GM11168 (cell line): ENCODE measurements around the gene ITPKC.
"Not testable (repeated sequence)": the region's sequence is repeated elsewhere in the genome, so short reads cannot be mapped to it uniquely, and the experiment has no call there.

Source experiments
- in situ Hi-C: fragments of 300-500 bp; cut with MboI; formaldehyde crosslinking; loops from one replicate; pipeline ENCODE4 v1.12.0; 2022; ENCODE audit warnings: low sequenced_read_pairs; ENCODE audit not compliant: unreplicated experiment

ITPKC gene

DNA sequence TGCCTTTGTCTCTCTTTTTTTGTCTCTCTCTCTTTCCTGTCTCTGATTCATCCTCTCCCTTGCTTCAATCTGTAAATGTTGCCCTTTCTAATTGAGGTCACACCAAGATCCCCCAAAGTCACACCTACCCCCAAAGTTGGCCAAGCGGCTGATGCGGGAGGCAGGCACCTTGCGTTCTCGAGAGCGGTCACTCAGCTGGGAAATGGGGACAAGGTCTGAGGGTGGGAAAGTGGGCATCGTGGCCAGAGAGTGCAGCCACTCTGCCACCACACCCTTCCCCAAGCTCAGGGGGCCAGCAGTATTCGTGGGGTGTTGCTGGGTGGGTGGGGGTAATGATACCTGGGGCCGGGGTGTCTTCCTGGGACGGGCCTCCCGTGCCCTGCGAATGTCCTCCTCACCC, 3.0 kb upstream of the ITPKC start:
- in situ Hi-C loops = no loop called here

DNA sequence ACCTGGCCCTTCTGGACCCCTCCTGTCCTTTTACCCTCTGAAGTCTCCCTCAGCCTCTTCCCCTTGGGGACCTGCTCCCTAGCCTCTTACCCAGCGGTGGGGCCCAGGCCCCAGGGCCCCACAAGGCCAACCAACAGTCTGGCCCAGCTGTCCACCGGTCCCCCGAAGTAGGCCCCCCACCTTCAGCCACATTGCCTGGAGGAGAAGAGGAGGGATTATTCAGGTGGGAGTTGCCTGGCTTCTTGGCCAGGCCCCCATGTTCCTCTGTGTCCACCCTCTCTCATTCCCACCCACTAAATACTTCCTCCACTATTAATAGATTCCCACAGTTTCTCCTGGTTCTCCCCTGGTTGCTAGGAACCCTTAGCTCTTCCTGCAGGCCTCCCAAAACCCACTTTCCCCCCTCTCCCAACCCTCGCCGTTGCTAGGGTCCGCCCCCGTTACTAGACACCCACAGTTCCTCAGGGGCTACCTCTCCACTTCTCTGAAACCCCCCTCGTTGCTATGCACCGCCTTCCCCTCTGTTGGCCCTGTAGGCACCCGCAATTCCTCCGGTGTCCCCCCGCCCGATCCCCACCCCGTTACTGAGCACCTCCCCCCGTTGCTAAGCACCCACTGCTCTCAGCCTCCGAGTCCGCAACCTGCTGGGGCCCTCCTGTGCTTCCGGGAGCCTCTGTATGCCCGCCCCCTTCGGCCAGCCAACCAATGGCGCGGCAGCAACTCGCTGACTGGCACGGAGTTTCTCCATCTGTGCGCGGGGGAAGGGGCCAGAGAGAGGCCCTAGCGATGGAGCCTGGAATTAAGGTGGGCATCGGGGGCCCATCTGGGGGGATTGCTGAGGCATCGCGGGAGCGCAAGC, 2.2 kb upstream of the ITPKC start:
- in situ Hi-C loops = no loop called here

DNA sequence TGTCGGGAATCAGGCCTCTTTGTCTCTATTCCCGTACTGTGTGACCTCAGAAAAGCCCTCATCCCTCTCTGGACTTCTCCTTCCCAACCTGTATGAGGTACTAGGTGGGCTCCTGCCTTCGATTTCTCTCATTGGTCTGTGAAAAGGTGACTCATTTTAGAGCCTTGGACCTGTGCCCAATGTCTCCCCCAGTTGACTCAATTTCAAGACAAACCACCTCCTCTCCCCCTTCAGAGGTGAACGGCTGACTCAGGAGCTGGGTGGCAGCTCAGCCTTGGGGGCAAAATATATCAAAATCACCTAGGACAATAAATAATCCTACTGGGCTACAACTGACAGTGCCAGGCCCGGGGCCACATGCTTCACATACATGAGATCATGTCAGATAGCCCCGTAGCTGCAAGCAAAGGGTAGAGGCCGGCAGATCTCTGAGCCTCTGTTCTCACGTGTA, 856 bp upstream of the ITPKC start:
- in situ Hi-C loops = no loop called here

DNA sequence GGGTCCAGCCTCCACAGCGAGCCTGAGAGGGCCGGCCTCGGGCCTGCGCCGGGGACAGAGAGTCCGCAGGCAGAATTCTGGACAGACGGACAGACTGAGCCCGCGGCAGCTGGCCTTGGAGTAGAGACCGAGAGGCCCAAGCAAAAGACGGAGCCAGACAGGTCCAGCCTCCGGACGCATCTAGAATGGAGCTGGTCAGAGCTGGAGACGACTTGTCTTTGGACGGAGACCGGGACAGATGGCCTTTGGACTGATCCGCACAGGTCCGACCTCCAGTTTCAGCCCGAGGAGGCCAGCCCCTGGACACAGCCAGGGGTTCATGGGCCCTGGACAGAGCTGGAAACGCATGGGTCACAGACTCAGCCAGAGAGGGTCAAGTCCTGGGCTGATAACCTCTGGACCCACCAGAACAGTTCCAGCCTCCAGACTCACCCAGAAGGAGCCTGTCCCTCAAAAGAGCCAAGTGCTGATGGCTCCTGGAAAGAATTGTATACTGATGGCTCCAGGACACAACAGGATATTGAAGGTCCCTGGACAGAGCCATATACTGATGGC, 490 bp downstream of the ITPKC start:
- in situ Hi-C loops = no loop called here

DNA sequence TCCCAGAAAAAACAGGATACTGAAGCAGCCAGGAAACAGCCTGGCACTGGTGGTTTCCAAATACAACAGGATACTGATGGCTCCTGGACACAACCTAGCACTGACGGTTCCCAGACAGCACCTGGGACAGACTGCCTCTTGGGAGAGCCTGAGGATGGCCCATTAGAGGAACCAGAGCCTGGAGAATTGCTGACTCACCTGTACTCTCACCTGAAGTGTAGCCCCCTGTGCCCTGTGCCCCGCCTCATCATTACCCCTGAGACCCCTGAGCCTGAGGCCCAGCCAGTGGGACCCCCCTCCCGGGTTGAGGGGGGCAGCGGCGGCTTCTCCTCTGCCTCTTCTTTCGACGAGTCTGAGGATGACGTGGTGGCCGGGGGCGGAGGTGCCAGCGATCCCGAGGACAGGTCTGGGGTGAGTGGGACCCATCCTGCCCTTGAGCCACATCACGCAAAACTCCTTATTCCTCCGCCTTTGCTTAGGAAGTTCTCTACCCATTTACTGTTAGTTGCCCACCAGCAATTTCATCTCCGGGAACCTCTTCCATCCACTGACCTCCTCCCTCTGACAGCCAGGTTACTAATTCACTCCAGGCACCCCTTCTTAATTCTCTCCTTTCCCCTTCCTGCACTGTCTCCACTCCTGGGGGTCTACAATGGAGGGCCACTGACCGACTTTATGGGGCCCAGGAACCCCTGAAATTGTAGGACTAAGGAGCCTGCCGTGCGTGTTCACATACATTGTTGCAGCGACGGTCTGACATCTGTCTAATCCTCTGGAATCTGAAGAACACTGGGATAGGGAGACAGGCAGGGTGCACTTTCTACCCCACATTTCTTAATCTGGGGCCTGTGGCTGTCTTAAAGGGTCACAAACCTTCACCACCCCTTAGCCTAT, 1.2 kb downstream of the ITPKC start:
- in situ Hi-C loops = no loop called here

DNA sequence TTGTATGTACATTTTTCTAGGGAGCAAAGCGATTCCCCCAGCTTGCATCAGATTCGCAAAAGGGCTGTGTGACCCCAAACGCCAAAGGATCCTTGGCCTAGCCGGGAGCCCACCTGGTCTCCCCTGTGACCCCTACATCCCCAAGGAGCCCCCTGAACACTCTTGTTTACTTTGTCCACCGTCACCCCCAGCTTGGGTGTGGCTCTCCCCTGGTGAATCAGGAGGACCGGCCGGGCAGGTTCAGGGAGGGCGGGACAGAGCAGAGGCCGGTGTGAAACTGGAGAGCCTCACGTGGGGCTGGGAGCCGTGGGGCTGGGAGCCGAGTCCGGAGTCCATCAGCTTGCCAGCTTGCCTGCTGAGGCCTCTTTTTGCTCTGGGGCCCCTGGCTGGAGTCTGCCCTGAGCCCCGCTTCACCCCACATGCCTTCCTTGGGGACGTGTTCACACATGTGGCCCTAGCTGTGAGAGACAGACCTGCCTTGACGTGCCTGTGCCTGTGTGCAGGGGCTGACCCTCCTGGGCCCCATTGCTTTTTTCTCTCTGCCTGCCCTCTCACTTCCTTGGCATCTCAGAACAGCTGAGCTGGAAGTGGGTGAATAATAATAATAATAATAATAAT, 2.0 kb downstream of the ITPKC start:
- in situ Hi-C loops = no loop called here

DNA sequence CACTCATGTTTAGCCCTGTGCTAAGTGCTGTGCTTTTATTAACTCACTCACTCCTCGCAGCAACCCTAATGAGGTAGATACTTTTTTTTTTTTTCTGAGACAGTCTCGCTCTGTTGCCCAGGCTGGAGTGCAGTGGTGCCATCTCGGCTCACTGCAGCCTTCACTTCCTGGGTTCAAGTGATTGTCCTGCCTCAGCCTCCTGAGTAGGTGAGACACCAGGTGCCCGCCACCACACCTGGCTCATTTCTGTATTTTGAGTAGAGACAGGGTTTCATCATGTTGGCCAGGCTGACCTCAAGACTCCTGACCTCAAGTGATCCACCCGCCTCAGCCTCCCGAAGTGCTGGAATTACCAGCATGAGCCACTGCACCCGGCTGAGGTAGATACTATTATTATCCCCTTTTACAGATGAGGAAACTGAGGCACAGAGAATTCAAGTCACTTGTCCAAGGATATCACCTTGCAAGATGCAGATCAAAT, 2.5 kb downstream of the ITPKC start:
- in situ Hi-C loops = no loop called here

DNA sequence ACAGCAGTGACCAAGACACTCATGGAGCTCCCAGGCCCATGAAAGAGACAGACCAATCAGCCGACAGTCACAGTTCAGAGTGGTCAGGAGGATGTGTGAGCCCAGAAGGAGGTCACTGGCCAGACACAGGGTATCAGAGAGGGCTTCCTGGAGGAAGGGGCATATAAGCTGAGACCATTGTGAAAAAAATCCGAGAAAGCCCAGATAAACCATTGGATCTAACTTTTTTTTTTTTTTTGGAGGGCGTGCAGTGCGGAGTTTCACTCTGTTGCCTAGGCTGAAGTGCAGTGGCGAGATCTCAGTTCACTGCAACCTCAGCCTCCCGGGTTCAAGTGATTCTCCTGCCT, 4.2 kb downstream of the ITPKC start:
- in situ Hi-C loops = no loop called here

DNA sequence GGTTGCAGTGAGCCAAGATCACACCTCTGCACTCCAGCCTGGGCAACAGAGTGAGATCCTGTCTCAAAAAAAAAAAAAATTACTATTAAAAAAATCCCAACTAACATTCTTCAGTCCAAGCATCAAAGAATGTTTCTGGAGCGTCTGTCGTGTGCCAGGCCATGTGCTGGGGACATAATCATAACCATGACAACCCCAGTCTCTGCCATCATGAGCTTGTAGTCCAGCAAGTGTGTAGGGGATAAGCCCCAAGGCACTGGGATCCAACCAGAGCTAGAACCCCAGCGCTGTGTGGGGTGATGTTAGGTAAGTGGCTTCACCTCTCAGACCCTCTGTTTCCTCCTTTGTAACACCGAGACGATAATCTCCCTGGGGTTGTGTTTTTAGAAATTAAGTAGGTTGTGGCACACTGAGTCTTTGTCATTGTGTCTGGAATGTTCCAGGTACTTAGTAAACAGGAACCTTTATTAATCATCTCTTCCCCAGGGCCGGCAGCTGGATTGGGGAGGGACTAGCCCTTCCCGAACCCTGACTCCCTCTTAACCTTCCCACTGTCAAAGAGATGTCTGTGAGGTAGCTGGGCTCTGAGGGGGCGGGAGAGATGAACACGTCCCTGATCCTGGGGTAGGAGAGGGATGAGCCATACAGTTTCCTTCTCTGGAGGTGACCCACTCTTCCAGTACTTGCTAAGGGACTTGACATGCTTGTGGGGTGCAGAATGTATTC, 5.2 kb downstream of the ITPKC start:
- in situ Hi-C loops = no loop called here

DNA sequence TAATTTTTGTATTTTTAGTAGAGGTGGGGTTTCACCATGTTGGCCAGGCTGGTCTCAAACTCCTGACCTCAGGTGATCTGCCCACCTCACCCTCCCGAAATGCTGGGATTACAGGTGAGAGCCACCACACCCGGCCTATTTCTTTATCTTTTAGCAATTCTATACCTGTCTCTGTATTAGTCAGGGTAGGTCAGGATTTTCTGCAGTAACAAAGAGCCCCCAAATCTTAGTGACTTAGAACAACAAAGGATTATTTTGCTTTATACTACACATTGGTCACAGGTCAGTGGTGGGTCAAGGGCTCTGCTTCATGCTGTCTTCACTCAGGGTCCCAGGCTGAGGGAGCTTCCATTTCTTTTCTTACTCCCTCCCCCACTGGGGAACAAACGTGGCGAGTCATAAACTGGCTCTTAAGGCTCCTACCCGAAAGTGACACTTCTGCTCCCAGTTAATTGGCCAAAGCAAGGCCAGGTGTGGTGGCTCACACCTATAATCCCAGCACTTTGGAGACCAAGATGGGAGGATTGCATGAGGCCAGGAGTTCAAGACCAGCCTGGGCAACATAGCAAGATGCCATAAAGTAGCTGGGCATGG, 6.8 kb downstream of the ITPKC start:
- in situ Hi-C loops = no loop called here

DNA sequence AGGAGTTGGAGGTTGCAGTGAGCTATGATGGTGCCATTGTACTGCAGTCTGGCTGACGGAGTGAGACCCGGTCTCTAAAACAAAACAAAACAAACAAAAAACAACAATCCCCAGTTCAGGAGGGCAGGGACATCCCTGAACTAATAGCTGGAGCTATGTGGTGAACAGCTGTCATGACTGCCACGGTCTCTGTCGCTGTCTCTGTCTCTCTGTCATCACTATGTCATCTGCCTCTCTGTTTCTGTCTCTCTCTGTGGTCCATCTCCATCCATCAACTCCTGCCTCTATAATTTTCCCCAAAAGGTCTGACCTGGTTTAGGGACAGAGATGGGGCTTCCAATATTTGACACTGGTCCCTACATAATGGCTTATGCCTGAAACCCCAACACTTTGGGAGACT, 7.4 kb downstream of the ITPKC start:
- in situ Hi-C loops = no loop called here

DNA sequence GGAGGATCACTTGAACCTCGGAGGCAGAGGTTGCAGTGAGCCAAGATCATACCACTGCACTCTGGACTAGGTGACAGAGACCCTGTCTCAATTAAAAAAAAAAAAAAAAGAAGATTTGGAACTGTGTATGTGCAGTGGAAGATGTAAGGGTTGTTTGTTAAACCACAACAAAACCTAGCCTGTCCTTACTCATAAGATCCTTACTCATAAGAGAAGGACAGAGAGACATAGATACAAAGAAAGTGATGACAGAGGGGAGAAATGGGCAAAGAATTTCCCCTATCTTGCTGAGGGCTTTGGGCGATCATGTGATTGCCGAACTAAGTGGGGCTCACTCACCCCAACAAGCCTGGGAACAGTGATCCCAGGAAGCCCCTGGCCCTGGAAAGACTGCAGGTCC, 7.9 kb downstream of the ITPKC start:
- in situ Hi-C loops = no loop called here

DNA sequence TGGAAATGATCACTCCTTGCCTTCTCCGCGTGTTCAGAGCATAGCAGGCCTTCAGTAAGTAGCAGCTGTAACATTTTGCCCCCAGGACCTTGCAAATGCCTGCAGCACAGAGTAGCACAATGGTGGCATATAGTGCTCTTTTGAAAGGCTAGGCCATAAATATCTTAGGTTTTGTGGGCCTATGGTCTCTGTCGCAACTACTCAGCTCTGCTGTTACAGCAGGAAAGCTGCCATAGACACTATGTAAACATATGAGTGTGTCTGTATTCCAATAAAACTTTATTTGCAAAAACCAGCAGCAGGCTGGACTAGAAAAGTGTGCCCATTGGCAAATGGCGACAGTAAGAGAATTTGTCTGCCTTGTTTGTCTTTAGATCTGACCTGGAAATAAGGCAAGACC, 9.4 kb downstream of the ITPKC start:
- in situ Hi-C loops = no loop called here

DNA sequence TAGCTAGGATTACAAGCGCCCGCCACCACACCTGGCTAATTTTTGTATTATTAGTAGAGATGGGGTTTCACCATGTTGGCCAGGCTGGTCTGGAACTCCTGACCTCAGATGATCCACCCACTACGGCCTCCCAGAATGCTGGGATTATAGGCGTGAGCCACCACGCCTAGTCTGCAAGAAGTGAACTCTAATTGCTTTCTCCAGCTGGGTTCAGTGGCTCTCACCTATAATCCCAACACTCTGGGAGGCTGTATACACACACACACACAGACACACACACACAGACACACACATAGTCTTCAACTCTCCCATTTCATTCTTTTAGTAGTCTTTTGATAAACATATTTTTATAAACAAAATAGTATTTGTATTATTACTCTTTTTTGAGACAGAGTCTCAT, 13.2 kb downstream of the ITPKC start:
- in situ Hi-C loops = not testable (repeated sequence)

DNA sequence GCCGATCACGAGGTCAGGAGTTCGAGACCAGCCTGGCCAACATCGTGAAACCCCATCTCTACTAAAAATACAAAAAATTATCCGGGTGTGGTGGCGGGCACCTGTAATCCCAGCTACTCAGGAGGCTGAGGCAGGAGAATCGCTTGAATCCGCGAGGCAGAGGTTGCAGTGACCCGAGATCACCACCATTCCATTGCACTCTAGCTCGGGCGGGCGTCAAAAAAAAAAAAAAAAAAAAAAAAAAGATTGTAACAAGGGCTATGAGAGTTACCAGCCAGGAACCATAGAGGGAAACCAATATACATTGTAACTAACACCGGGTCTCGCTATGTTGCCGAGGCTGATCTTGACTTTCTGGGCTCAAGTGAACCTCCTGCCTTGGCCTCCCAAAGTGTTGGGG, 15.4 kb downstream of the ITPKC start:
- in situ Hi-C loops = not testable (repeated sequence)

DNA sequence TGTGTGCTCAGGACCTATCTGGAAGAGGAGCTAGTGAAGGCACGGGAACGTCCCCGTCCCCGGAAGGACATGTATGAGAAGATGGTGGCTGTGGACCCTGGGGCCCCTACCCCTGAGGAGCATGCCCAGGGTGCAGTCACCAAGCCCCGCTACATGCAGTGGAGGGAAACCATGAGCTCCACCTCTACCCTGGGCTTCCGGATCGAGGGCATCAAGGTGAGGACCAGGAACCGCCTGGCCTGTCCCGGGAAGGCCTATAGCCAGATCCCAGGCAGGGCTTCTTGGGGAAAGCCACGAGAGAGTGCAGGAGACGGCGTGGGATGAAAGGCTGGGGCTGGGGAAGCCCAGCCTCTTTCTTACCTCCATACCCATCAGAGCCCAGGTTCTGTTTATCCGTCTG, 16.2 kb downstream of the ITPKC start:
- in situ Hi-C loops = no loop called here

DNA sequence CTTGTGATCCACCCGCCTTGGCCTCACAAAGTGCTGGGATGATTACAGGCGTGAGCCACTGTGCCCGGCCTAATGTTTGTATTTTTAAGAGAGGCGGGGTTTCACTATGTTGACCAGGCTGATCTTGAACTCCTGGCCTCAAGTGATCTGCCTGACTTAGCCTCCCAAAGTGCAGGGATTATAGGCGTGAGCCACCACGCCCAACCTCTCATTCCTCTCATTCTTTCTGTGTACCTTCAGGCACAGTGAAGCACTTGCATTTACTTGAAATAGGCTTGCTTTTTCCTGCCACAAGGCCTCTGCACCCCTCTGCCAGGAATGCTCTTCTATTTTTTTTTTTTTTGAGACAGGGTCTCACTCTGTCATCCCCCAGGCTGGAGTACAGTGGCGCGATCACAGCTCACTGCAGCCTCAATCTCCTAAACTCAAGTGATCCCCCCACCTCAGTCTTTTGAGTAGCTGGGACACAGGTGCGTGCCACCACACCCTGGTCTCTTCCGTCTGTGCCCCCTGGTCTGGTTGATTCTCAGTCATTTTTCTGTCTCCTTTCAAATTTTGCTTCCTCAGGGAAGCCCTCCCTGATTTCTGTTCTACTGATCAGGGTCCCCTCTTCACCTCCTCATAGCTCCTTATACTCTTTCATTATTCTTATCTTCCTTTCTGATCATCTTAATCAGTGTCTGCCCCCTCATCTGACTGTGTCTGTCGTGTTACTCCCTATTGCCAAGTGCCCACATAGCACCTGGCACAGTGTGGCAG, 18.3 kb downstream of the ITPKC start:
- in situ Hi-C loops = no loop called here

DNA sequence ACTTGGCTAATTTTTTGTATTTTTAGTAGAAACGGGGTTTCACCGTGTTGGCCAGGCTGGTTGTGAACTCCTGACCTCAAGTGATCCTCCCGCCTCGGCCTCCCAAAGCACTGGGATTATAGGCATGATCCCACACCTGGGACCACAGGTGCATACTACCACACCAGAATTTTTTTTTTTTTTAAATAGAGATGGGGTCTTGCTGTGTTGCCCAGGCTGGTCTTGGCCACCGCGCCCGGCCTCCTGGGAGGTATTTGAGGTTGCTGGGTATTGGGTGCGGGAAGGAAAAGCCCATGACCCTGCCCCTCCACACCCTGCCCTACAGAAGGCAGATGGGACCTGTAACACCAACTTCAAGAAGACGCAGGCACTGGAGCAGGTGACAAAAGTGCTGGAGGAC, 19.7 kb downstream of the ITPKC start:
- in situ Hi-C loops = no loop called here

DNA sequence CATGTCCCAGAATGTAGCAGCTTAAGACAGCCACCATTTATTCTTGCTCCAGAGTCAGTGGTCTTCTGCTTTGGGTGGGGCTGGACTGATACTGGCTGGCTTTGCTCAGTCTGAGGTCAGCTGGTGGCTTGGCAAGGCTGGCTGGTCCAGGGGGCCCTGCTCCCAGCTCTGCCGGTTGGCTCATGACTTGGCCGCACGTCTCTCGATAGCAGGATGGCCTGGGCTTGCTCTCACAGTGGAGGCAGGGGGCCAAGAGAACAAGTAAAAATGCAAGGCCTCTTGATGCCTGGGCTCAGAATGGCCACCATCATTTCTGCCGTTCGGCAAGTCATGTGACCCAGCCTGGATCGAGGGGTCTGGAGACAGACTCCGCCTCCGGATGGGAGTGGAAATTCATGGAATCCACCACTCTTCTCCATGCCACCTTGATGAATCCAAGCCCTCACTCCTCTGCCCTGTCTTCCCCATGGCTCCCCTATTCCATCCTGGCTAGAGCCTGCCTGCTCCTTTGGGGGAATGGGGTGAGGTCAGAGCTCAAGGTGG, 20.3 kb downstream of the ITPKC start:
- in situ Hi-C loops = no loop called here
